GM04503 (cell line): ENCODE results near the gene CHRNA7.
"Not testable (repeated sequence)": the region's sequence is repeated elsewhere in the genome, so short reads cannot be mapped to it uniquely, and the experiment has no call there.

Source experiments
- DNase-seq: peaks from one replicate; pipeline ENCODE4 v3.0.0-alpha.2; 2012; ENCODE audit warnings: low read depth

Gene CHRNA7

GRCh38 chr15:32193780-32194179 lies 163.5 kb downstream of the CHRNA7 start:
- DNase-seq = not testable (repeated sequence)

DNA sequence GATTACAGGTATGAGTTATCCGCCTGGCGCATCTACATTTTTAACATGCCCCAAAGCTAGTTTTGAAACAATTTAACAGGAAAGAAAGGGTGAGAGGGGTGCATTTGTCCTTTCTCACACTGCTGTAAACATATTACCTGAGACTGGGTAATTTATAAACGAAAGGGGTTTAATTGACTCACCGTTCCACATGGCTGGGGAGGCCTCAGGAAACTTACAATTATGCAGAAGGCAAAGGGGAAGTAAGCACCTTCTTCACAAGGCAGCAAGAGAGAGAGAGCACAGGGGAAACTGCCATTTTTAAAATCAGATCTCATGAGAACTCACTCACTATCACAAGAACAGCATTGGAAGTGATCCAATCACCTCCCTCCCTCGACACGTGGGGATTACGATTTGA lies 165.9 kb downstream of the CHRNA7 start:
- not testable (repeated sequence) for DNase-seq

DNA sequence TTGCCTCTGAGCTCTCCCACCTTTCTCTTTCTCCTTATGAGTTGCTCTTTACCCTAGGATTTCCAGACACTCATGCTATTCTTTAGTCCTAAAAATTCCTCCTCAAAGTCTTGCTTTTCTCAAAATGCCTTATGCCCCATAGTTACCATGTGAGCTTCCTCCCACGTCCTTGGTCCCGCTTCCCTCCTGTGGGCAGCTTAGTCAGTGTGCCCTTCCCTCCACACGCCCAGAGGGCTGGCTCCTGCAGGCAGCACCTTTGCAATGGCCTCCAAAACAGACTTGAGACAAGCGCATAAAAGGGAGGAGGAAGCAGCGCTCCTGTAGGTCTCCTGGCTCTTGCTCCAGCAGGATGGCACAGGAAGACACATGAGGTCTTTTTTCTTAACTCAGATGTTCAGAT lies 168.6 kb downstream of the CHRNA7 start:
- DNase-seq = not testable (repeated sequence)

- DNase-seq = not testable (repeated sequence)
These were observed 178.8 kb downstream of the CHRNA7 start for GRCh38 chr15:32209081-32209480.

- no peak for DNase-seq
These were observed 188.4 kb downstream of the CHRNA7 start for GRCh38 chr15:32218666-32219065.
